HL-60 (cell line): ENCODE results near the gene PRMT3.

Experiments
- DNase-seq, 2 experiments: peaks; one replicate each; pipeline ENCODE4 v3.0.0-alpha.2; 2010 to 2020; ENCODE audit warnings: low read depth in 1 of 2, low spot score in 1 of 2
- H3K27ac ChIP-seq: fragments of 250-450 bp; sonication (Bioruptor Pico); replicated peaks from 2 replicates; pipeline ENCODE4 v1.5.1; 2020; ENCODE audit warnings: mild to moderate bottlenecking, moderate library complexity
- H3K27me3 ChIP-seq: fragments of 250-450 bp; sonication (Bioruptor Pico); 2 replicates; pipeline ENCODE4 v1.5.1; 2021; ENCODE audit warnings: mild to moderate bottlenecking, moderate library complexity; ENCODE audit not compliant: insufficient read depth, poor library complexity, severe bottlenecking
- H3K4me3 ChIP-seq: replicated peaks from 2 replicates; pipeline ENCODE4 v1.5.1; 2011; ENCODE audit warnings: mild to moderate bottlenecking, control low read depth, low read length; ENCODE audit not compliant: insufficient read depth
- CTCF ChIP-seq: IDR thresholded peaks from one replicate; pipeline ENCODE4 v1.5.1; 2011; ENCODE audit warnings: low read length, control low read depth, inconsistent platforms; ENCODE audit not compliant: insufficient read depth
- GABPA ChIP-seq: IDR thresholded peaks from 2 replicates; pipeline ENCODE4 v1.6.1; 2012; ENCODE audit warnings: low read depth
- POLR2AphosphoS5 ChIP-seq: IDR thresholded peaks from 2 replicates; pipeline ENCODE4 v1.6.1; 2012; ENCODE audit warnings: low read depth
- REST ChIP-seq: IDR thresholded peaks from 2 replicates; pipeline ENCODE4 v1.6.1; 2012; ENCODE audit warnings: low read depth; ENCODE audit not compliant: insufficient replicate concordance
- SPI1 ChIP-seq: IDR thresholded peaks from 2 replicates; pipeline ENCODE4 v1.6.1; 2012; ENCODE audit warnings: low read depth, mild to moderate bottlenecking, borderline replicate concordance

The PRMT3 gene

GRCh38 chr11:20360650-20361049 lies 26.9 kb upstream of the PRMT3 start:
- peak; percentile 24 to 35 for DNase-seq
- TF ChIP-seq POLR2AphosphoS5 (no peak), CTCF (no peak), GABPA (no peak), SPI1 (no peak), REST (no peak)
- Histone ChIP-seq H3K4me3 (no peak overlapping the region), H3K27ac (no peak overlapping the region), H3K27me3 (no peaks in the 10 kb centered on the region)

- Histone ChIP-seq H3K27ac (no peak overlapping the region), H3K27me3 (no peaks in the 10 kb centered on the region), H3K4me3 (no peak overlapping the region)
- TF ChIP-seq SPI1: no peak
- TF ChIP-seq POLR2AphosphoS5: no peak
- TF ChIP-seq REST: no peak
- TF ChIP-seq CTCF: no peak
- TF ChIP-seq GABPA: no peak
- no peak for DNase-seq
Observed at GRCh38 chr11:20362481-20362880, 25.0 kb upstream of the PRMT3 start.

- TF ChIP-seq CTCF (no peak), GABPA (no peak), SPI1 (no peak), POLR2AphosphoS5 (no peak), REST (no peak)
- no peak for DNase-seq
- H3K4me3 ChIP-seq: peak overlapping the region; percentile 66
- no peak overlapping the region for H3K27ac ChIP-seq
- no peaks in the 10 kb centered on the region for H3K27me3 ChIP-seq
Observed at GRCh38 chr11:20363149-20363499, 24.4 kb upstream of the PRMT3 start.
